ENCODE measurements around the gene NSDHL. TPM values are rescaled to one million over a fixed set of nuclear protein-coding genes. Genes with fewer than 3 reads are reported as not detected.

The NSDHL gene
- total and polyA plus RNA-seq, 3 donors from 2014 or later, result 14.6 to 20.0 (median 17.9) TPM

GRCh38 chrX:152895121-152895520 is 64.3 kb downstream of the NSDHL start:
- H3K4me3 ChIP-seq, result no peak overlapping the region
- TF ChIP-seq CTCF (IDR thresholded peaks at IDR 0.05) (no peak), POLR2A (IDR thresholded peaks at IDR 0.05) (no peak)
- H3K9me3 ChIP-seq, result no peaks in the 10 kb centered on the region
- H3K36me3 ChIP-seq (ENCODE audit: low read depth, missing control alignments), result no peaks in the 10 kb centered on the region
- no peak overlapping the region for H3K27ac ChIP-seq
- H3K27me3 ChIP-seq, result no peaks in the 10 kb centered on the region
- no peaks in the 10 kb centered on the region for H3K4me1 ChIP-seq
- no peak for DNase-seq
- intact Hi-C loops (cut with DNase I; ENCODE audit: low total_unique reads), result no loop called here
- 86% methylated on average over 3 of the region's 3 CpGs; no CpG with 5 or more reads in 1 of the 2 donors for WGBS, 2 donors

GRCh38 chrX:152895724-152896420 is 65.0 kb downstream of the NSDHL start:
- TF ChIP-seq POLR2A (IDR thresholded peaks at IDR 0.05) (no peak), CTCF (IDR thresholded peaks at IDR 0.05) (no peak)

GRCh38 chrX:152896450-152896849 is 65.6 kb downstream of the NSDHL start:
- Histone ChIP-seq H3K9me3 (no peaks in the 10 kb centered on the region), H3K36me3 (ENCODE audit: low read depth, missing control alignments) (no peaks in the 10 kb centered on the region), H3K4me1 (no peaks in the 10 kb centered on the region), H3K27me3 (no peaks in the 10 kb centered on the region), H3K27ac (no peak overlapping the region), H3K4me3 (no peak overlapping the region)
- DNase-seq, result no peak
- TF ChIP-seq POLR2A (IDR thresholded peaks at IDR 0.05), result no peak
- no peak for TF ChIP-seq CTCF (IDR thresholded peaks at IDR 0.05)
- intact Hi-C loops (cut with DNase I; ENCODE audit: low total_unique reads), result no loop called here
- 75 to 100% methylated on average over 5 to 8 of the region's 8 CpGs for WGBS, 2 donors

More at GRCh38 chrX:152895724-152896420, 65.0 kb downstream of the NSDHL start:
- intact Hi-C loops (cut with DNase I; ENCODE audit: low total_unique reads), result no loop called here
- Histone ChIP-seq H3K9me3 (no peaks in the 10 kb centered on the region), H3K36me3 (ENCODE audit: low read depth, missing control alignments) (no peaks in the 10 kb centered on the region), H3K27me3 (no peaks in the 10 kb centered on the region), H3K4me3 (no peak overlapping the region), H3K27ac (no peak overlapping the region), H3K4me1 (no peaks in the 10 kb centered on the region)
- 91 to 96% methylated on average over 7 to 8 of the region's 8 CpGs for WGBS, 2 donors
- no peak for DNase-seq

GRCh38 chrX:152897222-152898131 is 66.6 kb downstream of the NSDHL start, which contains the start of gene ZNF185:
Gene ZNF185, plus strand, starts transcription at chrX:152898067. Its CDS starts 16,423 bp downstream, at chrX:152914490.
- Histone ChIP-seq H3K27ac (no peak within 1 kb of the TSS), H3K36me3 (ENCODE audit: low read depth, missing control alignments) (no peaks in the 10 kb centered on the region), H3K4me1 (no peaks in the 10 kb centered on the region), H3K4me3 (peak within 1 kb of the TSS in 1 of 2 donors; percentile 12), H3K9me3 (no peaks in the 10 kb centered on the region), H3K27me3 (no peaks in the 10 kb centered on the region)
- DNase-seq, result peak; percentile 25
- intact Hi-C loops (cut with DNase I; ENCODE audit: low total_unique reads), result no loop called here
- TF ChIP-seq CTCF (IDR thresholded peaks at IDR 0.05) (no peak), POLR2A (IDR thresholded peaks at IDR 0.05) (no peak)
- 20 to 53% methylated on average over 4 to 11 of the region's 64 CpGs for WGBS, 2 donors

Data from testis (tissue), 3 donors.